ENCODE measurements around the gene PUM2.
"Not testable (repeated sequence)": the region's sequence is repeated elsewhere in the genome, so short reads cannot be mapped to it uniquely, and the experiment has no call there.

The PUM2 gene

GRCh38 chr2:20370191-20370590 lies 19.5 kb upstream of the PUM2 start:
- DNase-seq = no peak

- no peak for DNase-seq
Observed at GRCh38 chr2:20369366-20369765, 18.7 kb upstream of the PUM2 start.

GRCh38 chr2:20368706-20369105 lies 18.1 kb upstream of the PUM2 start:
- DNase-seq = no peak

- DNase-seq = not testable (repeated sequence)
Observed at GRCh38 chr2:20367929-20368328, 17.3 kb upstream of the PUM2 start.

- no peak for DNase-seq
Observed at GRCh38 chr2:20366672-20367116, 16.1 kb upstream of the PUM2 start.

- no peak for DNase-seq
Observed at GRCh38 chr2:20365249-20365817, 14.7 kb upstream of the PUM2 start.

- no peak for DNase-seq
Observed at GRCh38 chr2:20363578-20363977, 12.9 kb upstream of the PUM2 start.

GRCh38 chr2:20362701-20363435 lies 12.2 kb upstream of the PUM2 start:
- no peak for DNase-seq

- no peak for DNase-seq
Observed at GRCh38 chr2:20361893-20362292, 11.2 kb upstream of the PUM2 start.

GRCh38 chr2:20359096-20359495 lies 8.5 kb upstream of the PUM2 start:
- DNase-seq = no peak

GRCh38 chr2:20357638-20358389 lies 7.2 kb upstream of the PUM2 start:
- no peak for DNase-seq

GRCh38 chr2:20356042-20356441 lies 5.4 kb upstream of the PUM2 start:
- no peak for DNase-seq

GRCh38 chr2:20355131-20355530 lies 4.5 kb upstream of the PUM2 start:
- DNase-seq = no peak

- no peak for DNase-seq
Observed at GRCh38 chr2:20353241-20353992, 2.8 kb upstream of the PUM2 start.

GRCh38 chr2:20352581-20353216 lies 2.1 kb upstream of the PUM2 start:
- DNase-seq = no peak

- DNase-seq = no peak
Observed at GRCh38 chr2:20352230-20352578, 1.6 kb upstream of the PUM2 start.

- no peak for DNase-seq
Observed at GRCh38 chr2:20351555-20352229, 1.0 kb upstream of the PUM2 start.

GRCh38 chr2:20350041-20350712 lies 467 bp downstream of the PUM2 start:
- peak; percentile 64 for DNase-seq

GRCh38 chr2:20349513-20349921 lies 1.1 kb downstream of the PUM2 start:
- no peak for DNase-seq

- DNase-seq = no peak
Observed at GRCh38 chr2:20348542-20348941, 2.1 kb downstream of the PUM2 start.

GRCh38 chr2:20346565-20347381 lies 3.9 kb downstream of the PUM2 start:
- no peak for DNase-seq
